H1 (cell line): Measurements from ENCODE around the gene LRRC42.

Source experiments
- CTCF ChIP-seq, 3 experiments: IDR thresholded peaks; 1 replicate in 2 of 3; 2 replicates in 1 of 3; pipeline versions ENCODE4 v1.5.1 to v1.6.1; 2011; ENCODE audit warnings: low read length in 3 of 3, mild to moderate bottlenecking in 3 of 3, inconsistent platforms in 2 of 3, low read depth in 1 of 3, moderate library complexity in 1 of 3; ENCODE audit not compliant: insufficient read depth in 1 of 3; ENCODE audit errors: control extremely low read depth in 1 of 3
- EZH2 ChIP-seq: fragments of 200-600 bp; sonication (generic); IDR thresholded peaks from 2 replicates; pipeline ENCODE4 v1.7.1; 2012; ENCODE audit warnings: low read depth, mild to moderate bottlenecking, moderate library complexity, low read length, inconsistent platforms; ENCODE audit not compliant: severe bottlenecking
- GABPA ChIP-seq: IDR thresholded peaks from 2 replicates; pipeline ENCODE4 v1.6.1; 2011; ENCODE audit warnings: mild to moderate bottlenecking, low read length, moderate library complexity, borderline replicate concordance; ENCODE audit not compliant: insufficient read depth
- NANOG ChIP-seq: IDR thresholded peaks from 2 replicates; pipeline ENCODE4 v1.6.1; 2011; ENCODE audit warnings: low read length, low read depth, mild to moderate bottlenecking, inconsistent platforms; ENCODE audit not compliant: insufficient read depth, poor library complexity, severe bottlenecking
- POLR2A ChIP-seq, 2 experiments: IDR thresholded peaks; 1 replicate in 1 of 2; 2 replicates in 1 of 2; pipeline ENCODE4 v1.6.1; 2011; ENCODE audit warnings: low read depth in 2 of 2, low read length in 2 of 2, mild to moderate bottlenecking in 2 of 2; ENCODE audit errors: control extremely low read depth in 1 of 2
- RAD21 ChIP-seq, 2 experiments: IDR thresholded peaks in 1 of 2; conservative IDR thresholded peaks in 1 of 2; 2 replicates each; pipeline ENCODE4 v1.6.1; 2011; ENCODE audit warnings: low read depth in 2 of 2, low read length in 2 of 2, improper control_type of control experiment in 1 of 2, inconsistent platforms in 1 of 2, mild to moderate bottlenecking in 1 of 2, moderate library complexity in 1 of 2
- RFX5 ChIP-seq: IDR thresholded peaks from 2 replicates; pipeline ENCODE4 v1.6.1; 2011; ENCODE audit warnings: low read depth, low read length, improper control_type of control experiment, borderline replicate concordance
- YY1 ChIP-seq: IDR thresholded peaks from 2 replicates; pipeline ENCODE4 v1.6.1; 2011; ENCODE audit warnings: low read depth, mild to moderate bottlenecking, low read length

GRCh38 chr1:54010415-54011117 is 64.4 kb downstream of the LRRC42 start:
- TF ChIP-seq YY1 (no peak), CTCF (IDR thresholded peaks at IDR 0.05; ENCODE audit: control extremely low read depth in 1 of 3, insufficient read depth in 1 of 3, low read depth in 1 of 3, low read length in 3 of 3) (no peak), EZH2 (no peak), GABPA (no peak), RAD21 (IDR thresholded peaks at IDR 0.05 in 1 of 2, conservative IDR thresholded peaks at IDR 0.05 in 1 of 2; ENCODE audit: low read depth in 2 of 2, low read length in 2 of 2) (no peak), RFX5 (no peak), NANOG (no peak), POLR2A (IDR thresholded peaks at IDR 0.05; ENCODE audit: control extremely low read depth in 1 of 2, low read depth in 2 of 2, low read length in 2 of 2) (no peak)
